IMR-90 (cell line): Measurements from ENCODE around the gene CUL4A. TPM values are rescaled to one million over a fixed set of nuclear protein-coding genes. Genes with fewer than 3 reads are reported as not detected.

Source experiments
- ATAC-seq: fragments of 200-7000 bp; cut with Tn5 transposase; 2 replicates; pipeline ENCODE4 v1.9.1; 2020; ENCODE audit warnings: low read depth, mild to moderate bottlenecking, moderate library complexity
- BruUV-seq: library from RNA; stranded (reverse); fragments of 400-500 nt; replicated peaks from 2 replicates; lab custom pipeline; 2021; lab: Mats Ljungman, UMichigan
- CTCF ChIA-PET: fragments of 300-600 bp; formaldehyde crosslinking; extraction: SDS; loops from one replicate; lab custom pipeline; 2021; ENCODE audit warnings: antibody characterized with exemption; lab: Yijun Ruan, JAX
- POLR2A ChIA-PET: fragments of 300-600 bp; sonication (Branson Sonifier 250); formaldehyde crosslinking; loops from one replicate; lab custom pipeline; 2022; ENCODE audit warnings: antibody characterized with exemption; ENCODE audit not compliant: unreplicated experiment; lab: Charles Lee
- DNase-seq: peaks from one replicate; pipeline ENCODE4 v3.0.0; 2013
- H2AFZ ChIP-seq: replicated peaks from 2 replicates; pipeline ENCODE3; 2013; ENCODE audit warnings: low read length, mild to moderate bottlenecking; ENCODE audit not compliant: poor library complexity
- H2AK5ac ChIP-seq: 2 replicates; pipeline ENCODE4 v1.6.1; 2013; ENCODE audit warnings: low read depth, low read length, inconsistent platforms
- H2AK9ac ChIP-seq: replicated peaks from 2 replicates; pipeline ENCODE3; 2013; ENCODE audit warnings: mild to moderate bottlenecking, low read depth, low read length, moderate library complexity; ENCODE audit not compliant: poor library complexity
- H2BK120ac ChIP-seq: 2 replicates; pipeline ENCODE4 v1.6.1; 2013; ENCODE audit warnings: low read depth, low read length, inconsistent platforms
- H2BK15ac ChIP-seq: 3 replicates; pipeline ENCODE4 v1.6.1; 2013; ENCODE audit warnings: low read depth, low read length, inconsistent platforms
- H2BK20ac ChIP-seq: 2 replicates; pipeline ENCODE4 v1.6.1; 2013; ENCODE audit warnings: low read depth, mild to moderate bottlenecking, inconsistent platforms, low read length, moderate library complexity
- H2BK5ac ChIP-seq: 2 replicates; pipeline ENCODE4 v1.6.1; 2013; ENCODE audit warnings: mild to moderate bottlenecking, low read depth, low read length, inconsistent platforms; ENCODE audit not compliant: poor library complexity, severe bottlenecking
- H3K14ac ChIP-seq: replicated peaks from 2 replicates; pipeline ENCODE4 v1.6.1; 2013; ENCODE audit warnings: low read depth, low read length, inconsistent platforms
- H3K18ac ChIP-seq: 2 replicates; pipeline ENCODE4 v1.6.1; 2013; ENCODE audit warnings: low read depth, low read length, control low read depth
- H3K23ac ChIP-seq: 2 replicates; pipeline ENCODE4 v1.6.1; 2013; ENCODE audit warnings: low read depth, low read length, inconsistent platforms
- H3K27ac ChIP-seq: 2 replicates; pipeline ENCODE4 v1.5.1; 2013; ENCODE audit warnings: mild to moderate bottlenecking, control low read depth, low read length; ENCODE audit not compliant: insufficient read depth
- H3K27me3 ChIP-seq: 2 replicates; pipeline ENCODE4 v1.6.1; 2013; ENCODE audit warnings: low read length; ENCODE audit not compliant: control insufficient read depth, insufficient read depth
- H3K36me3 ChIP-seq: 2 replicates; pipeline ENCODE4 v1.6.1; 2013; ENCODE audit warnings: low read length, mixed read lengths; ENCODE audit not compliant: control insufficient read depth, insufficient read depth
- H3K4ac ChIP-seq: 2 replicates; pipeline ENCODE4 v1.6.1; 2013; ENCODE audit warnings: low read depth, low read length, inconsistent platforms
- H3K4me1 ChIP-seq: 2 replicates; pipeline ENCODE4 v1.6.1; 2013; ENCODE audit warnings: low read length, mixed read lengths; ENCODE audit not compliant: control insufficient read depth, insufficient read depth
- H3K4me2 ChIP-seq: 2 replicates; pipeline ENCODE4 v1.6.1; 2013; ENCODE audit warnings: low read depth, mild to moderate bottlenecking, control low read depth, low read length, moderate library complexity
- H3K4me3 ChIP-seq: 2 replicates; pipeline ENCODE4 v1.5.1; 2013; ENCODE audit warnings: low read depth, mild to moderate bottlenecking, control low read depth, low read length, moderate library complexity; ENCODE audit not compliant: insufficient read depth
- H3K56ac ChIP-seq: 2 replicates; pipeline ENCODE4 v1.6.1; 2013; ENCODE audit warnings: low read length, inconsistent platforms; ENCODE audit not compliant: insufficient read depth; ENCODE audit errors: extremely low read depth
- H3K79me1 ChIP-seq, 2 experiments: 2 replicates each; pipeline ENCODE4 v1.6.1; 2013; ENCODE audit warnings: low read length in 2 of 2, inconsistent platforms in 1 of 2, low read depth in 1 of 2
- H3K9ac ChIP-seq: 2 replicates; pipeline ENCODE4 v1.6.1; 2013; ENCODE audit warnings: low read depth, low read length, control low read depth
- H3K9me1 ChIP-seq: 2 replicates; pipeline ENCODE4 v1.6.1; 2013; ENCODE audit warnings: low read length, inconsistent platforms; ENCODE audit not compliant: insufficient read depth
- H3K9me3 ChIP-seq: 2 replicates; pipeline ENCODE4 v1.6.1; 2013; ENCODE audit warnings: low read length; ENCODE audit not compliant: control insufficient read depth, insufficient read depth
- H4K20me1 ChIP-seq: 2 replicates; pipeline ENCODE4 v1.6.1; 2013; ENCODE audit warnings: low read length, inconsistent platforms; ENCODE audit not compliant: insufficient read depth
- H4K5ac ChIP-seq: 2 replicates; pipeline ENCODE4 v1.6.1; 2013; ENCODE audit warnings: mild to moderate bottlenecking, low read depth, low read length, control low read depth
- H4K8ac ChIP-seq, 2 experiments: 2 replicates each; pipeline ENCODE4 v1.6.1; 2013; ENCODE audit warnings: low read depth in 2 of 2, low read length in 2 of 2, control low read depth in 1 of 2, inconsistent platforms in 1 of 2
- H4K91ac ChIP-seq: 2 replicates; pipeline ENCODE4 v1.6.1; 2013; ENCODE audit warnings: low read depth, low read length, inconsistent platforms; ENCODE audit not compliant: insufficient read depth
- BHLHE40 ChIP-seq: fragments of 150-350 bp; IDR thresholded peaks from 2 replicates; pipeline ENCODE4 v1.6.1; 2016; ENCODE audit warnings: mild to moderate bottlenecking, low read depth, low read length
- CEBPB ChIP-seq: IDR thresholded peaks from 2 replicates; pipeline ENCODE4 v1.6.1; 2012; ENCODE audit warnings: low read depth, low read length, improper control_type of control experiment
- CHD1 ChIP-seq: IDR thresholded peaks from 2 replicates; pipeline ENCODE4 v1.6.1; 2012; ENCODE audit warnings: low read depth, low read length, improper control_type of control experiment
- FOS ChIP-seq: fragments of 150-350 bp; IDR thresholded peaks from 2 replicates; pipeline ENCODE4 v1.6.1; 2016; ENCODE audit warnings: low read depth, low read length
- MAFK ChIP-seq: IDR thresholded peaks from 2 replicates; pipeline ENCODE4 v1.6.1; 2012; ENCODE audit warnings: low read depth, low read length, improper control_type of control experiment
- MAZ ChIP-seq: IDR thresholded peaks from 2 replicates; pipeline ENCODE4 v1.6.1; 2012; ENCODE audit warnings: low read depth, mild to moderate bottlenecking, low read length, improper control_type of control experiment, moderate library complexity, borderline replicate concordance
- MXI1 ChIP-seq: IDR thresholded peaks from 2 replicates; pipeline ENCODE4 v1.6.1; 2012; ENCODE audit warnings: low read depth, mild to moderate bottlenecking, low read length, moderate library complexity, borderline replicate concordance
- NFE2L2 ChIP-seq: fragments of 150-350 bp; IDR thresholded peaks from 2 replicates; pipeline ENCODE4 v1.6.1; 2016; ENCODE audit warnings: low read depth, mild to moderate bottlenecking, low read length
- POLR2A ChIP-seq: IDR thresholded peaks from 2 replicates; pipeline ENCODE4 v1.6.1; 2012; ENCODE audit warnings: mild to moderate bottlenecking, low read depth, low read length
- RAD21 ChIP-seq: IDR thresholded peaks from 2 replicates; pipeline ENCODE4 v1.6.1; 2012; ENCODE audit warnings: low read length, improper control_type of control experiment
- RCOR1 ChIP-seq: IDR thresholded peaks from 2 replicates; pipeline ENCODE4 v1.6.1; 2012; ENCODE audit warnings: mild to moderate bottlenecking, low read length, improper control_type of control experiment; ENCODE audit not compliant: insufficient replicate concordance
- RFX5 ChIP-seq: IDR thresholded peaks from 2 replicates; pipeline ENCODE4 v1.8.0; 2012; ENCODE audit warnings: low read depth, mild to moderate bottlenecking, low read length, moderate library complexity
- SMC3 ChIP-seq: fragments of 150-350 bp; IDR thresholded peaks from 2 replicates; pipeline ENCODE4 v1.6.1; 2016; ENCODE audit warnings: low read depth, mild to moderate bottlenecking, antibody characterized with exemption, low read length, moderate library complexity
- WGBS, 2 experiments: methylation state at CpG; one replicate each; pipeline versions ENCODE4 v1.1.5 to v1.1.7; 2013; ENCODE audit warnings: missing lambda C conversion rate in 2 of 2; ENCODE audit not compliant: insufficient read length in 1 of 2; ENCODE audit errors: extremely low coverage in 2 of 2; 5-methylcytosine and 5-hydroxymethylcytosine counted together
- dilution Hi-C: fragments of 300-500 bp; cut with HindIII; formaldehyde crosslinking; loops from one replicate; pipeline ENCODE4 v1.14.3; 2018; ENCODE audit warnings: low sequenced_read_pairs; ENCODE audit not compliant: unreplicated experiment
- in situ Hi-C: fragments of 300-500 bp; cut with MboI; formaldehyde crosslinking; loops from 3 replicates; pipeline ENCODE4 v1.14.3; 2019; ENCODE audit warnings: low sequenced_read_pairs, inconsistent platforms, mixed read lengths
- intact Hi-C: fragments of 100-400 bp; cut with micrococcal nuclease; formaldehyde crosslinking; loops from 2 replicates; pipeline ENCODE4 v1.10.0; 2022
- polyA plus RNA-seq, 3 experiments: library from polyadenylated mRNA; depleted of rRNA; stranded (reverse); fragments of >200 nt; gene quantifications; 2 replicates each; pipeline ENCODE4 v1.2.3, GENCODE V29; 2012; ENCODE audit warnings: low replicate concordance in 1 of 3
- total RNA-seq: library from RNA; depleted of rRNA; stranded (reverse); fragments of >200 nt; gene quantifications from 2 replicates; pipeline ENCODE4 v1.2.3, GENCODE V29; 2012
- TF ChIP-seq, protein P1 (sequence below): fragments of 150-350 bp; IDR thresholded peaks from 2 replicates; pipeline ENCODE4 v1.6.1; 2016; ENCODE audit warnings: low read depth, mild to moderate bottlenecking, low read length, moderate library complexity, borderline replicate concordance
- TF ChIP-seq, protein P2 (sequence below): conservative IDR thresholded peaks from 2 replicates; pipeline ENCODE4 v1.5.1; 2012; ENCODE audit warnings: mild to moderate bottlenecking, low read depth, low read length, improper control_type of control experiment
- TF ChIP-seq, protein P3 (sequence below): fragments of 150-350 bp; IDR thresholded peaks from 2 replicates; pipeline ENCODE4 v1.6.1; 2017; ENCODE audit warnings: mild to moderate bottlenecking, antibody characterized with exemption, low read length, low read depth

Gene CUL4A
- total and polyA plus RNA-seq, 2 of the 4 experiments (the other 2 are of a cell fraction), result 86.0 to 146 TPM

DNA sequence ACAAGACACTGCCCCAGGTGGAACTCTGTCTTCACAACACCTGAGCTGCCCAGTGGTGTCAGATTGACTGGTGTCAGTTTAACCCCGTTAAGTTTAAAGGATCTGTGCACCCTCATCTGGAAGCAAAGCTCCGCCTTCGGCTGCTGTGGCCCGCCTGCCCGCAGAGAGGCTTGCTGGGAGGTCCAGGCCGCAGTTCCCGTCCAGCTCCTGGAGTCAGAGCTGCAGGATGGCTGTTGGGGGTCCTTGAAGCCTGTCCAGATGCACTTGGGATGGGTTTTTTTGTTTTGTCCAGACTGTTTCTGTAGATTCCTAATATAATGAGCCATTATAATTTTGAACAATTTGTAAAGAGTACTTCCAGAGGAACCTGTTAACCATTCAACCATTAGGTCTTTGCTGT, 16.1 kb downstream of the CUL4A start:
- Histone ChIP-seq H3K56ac (no peak overlapping the region), H3K4me2 (no peak overlapping the region), H2AFZ (no peak overlapping the region), H3K9me1 (peaks cover 47% of the 10 kb centered on the region), H3K14ac (no peak overlapping the region), H3K36me3 (peaks cover 62% of the 10 kb centered on the region), H3K18ac (no peak overlapping the region), H3K27me3 (no peaks in the 10 kb centered on the region), H3K4me1 (peaks cover 10% of the 10 kb centered on the region; the same call in 1 of the 2 replicates), H2BK5ac (no peak overlapping the region), H2BK120ac (no peak overlapping the region), H3K27ac (no peak overlapping the region), H2AK9ac (no peak overlapping the region), H3K9ac (no peak overlapping the region), H3K4ac (no peak overlapping the region), H3K4me3 (no peak overlapping the region), H4K5ac (no peak overlapping the region), H3K79me1 (peaks cover 55 to 81% of the 10 kb centered on the region in 2 experiments), H4K8ac (no peak overlapping the region), H3K23ac (no peak overlapping the region), H2BK15ac (no peak overlapping the region), H2BK20ac (no peak overlapping the region), H3K9me3 (no peaks in the 10 kb centered on the region), H2AK5ac (no peak overlapping the region), H4K20me1 (peaks cover 64% of the 10 kb centered on the region), H4K91ac (no peak overlapping the region)
- in situ Hi-C loops, result loop anchor here (25.0 kb wide), 1 partner anchor 288 kb away; no protein-coding TSS in a partner anchor
- CTCF ChIA-PET, result interaction anchor here (0.6 to 0.7 kb wide), 2 partner anchors 13 to 324 kb away, joined by 3 to 4 read pairs; no protein-coding TSS in a partner anchor
- dilution Hi-C loops, result no loop called here
- no peak for TF ChIP-seq RAD21
- no peak for TF ChIP-seq NFE2L2
- no peak for TF ChIP-seq MAFK
- no peak for TF ChIP-seq MAZ
- no peak for TF ChIP-seq MXI1
- TF ChIP-seq, protein P1, sequence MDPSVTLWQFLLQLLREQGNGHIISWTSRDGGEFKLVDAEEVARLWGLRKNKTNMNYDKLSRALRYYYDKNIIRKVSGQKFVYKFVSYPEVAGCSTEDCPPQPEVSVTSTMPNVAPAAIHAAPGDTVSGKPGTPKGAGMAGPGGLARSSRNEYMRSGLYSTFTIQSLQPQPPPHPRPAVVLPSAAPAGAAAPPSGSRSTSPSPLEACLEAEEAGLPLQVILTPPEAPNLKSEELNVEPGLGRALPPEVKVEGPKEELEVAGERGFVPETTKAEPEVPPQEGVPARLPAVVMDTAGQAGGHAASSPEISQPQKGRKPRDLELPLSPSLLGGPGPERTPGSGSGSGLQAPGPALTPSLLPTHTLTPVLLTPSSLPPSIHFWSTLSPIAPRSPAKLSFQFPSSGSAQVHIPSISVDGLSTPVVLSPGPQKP, result no peak
- TF ChIP-seq RFX5, result no peak
- no peak for TF ChIP-seq SMC3
- no peak for TF ChIP-seq FOS
- no peak for TF ChIP-seq CHD1
- no peak for TF ChIP-seq CEBPB
- no peak for TF ChIP-seq BHLHE40
- no peak for TF ChIP-seq RCOR1
- TF ChIP-seq, protein P2, sequence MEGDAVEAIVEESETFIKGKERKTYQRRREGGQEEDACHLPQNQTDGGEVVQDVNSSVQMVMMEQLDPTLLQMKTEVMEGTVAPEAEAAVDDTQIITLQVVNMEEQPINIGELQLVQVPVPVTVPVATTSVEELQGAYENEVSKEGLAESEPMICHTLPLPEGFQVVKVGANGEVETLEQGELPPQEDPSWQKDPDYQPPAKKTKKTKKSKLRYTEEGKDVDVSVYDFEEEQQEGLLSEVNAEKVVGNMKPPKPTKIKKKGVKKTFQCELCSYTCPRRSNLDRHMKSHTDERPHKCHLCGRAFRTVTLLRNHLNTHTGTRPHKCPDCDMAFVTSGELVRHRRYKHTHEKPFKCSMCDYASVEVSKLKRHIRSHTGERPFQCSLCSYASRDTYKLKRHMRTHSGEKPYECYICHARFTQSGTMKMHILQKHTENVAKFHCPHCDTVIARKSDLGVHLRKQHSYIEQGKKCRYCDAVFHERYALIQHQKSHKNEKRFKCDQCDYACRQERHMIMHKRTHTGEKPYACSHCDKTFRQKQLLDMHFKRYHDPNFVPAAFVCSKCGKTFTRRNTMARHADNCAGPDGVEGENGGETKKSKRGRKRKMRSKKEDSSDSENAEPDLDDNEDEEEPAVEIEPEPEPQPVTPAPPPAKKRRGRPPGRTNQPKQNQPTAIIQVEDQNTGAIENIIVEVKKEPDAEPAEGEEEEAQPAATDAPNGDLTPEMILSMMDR, result no peak
- TF ChIP-seq, protein P3, sequence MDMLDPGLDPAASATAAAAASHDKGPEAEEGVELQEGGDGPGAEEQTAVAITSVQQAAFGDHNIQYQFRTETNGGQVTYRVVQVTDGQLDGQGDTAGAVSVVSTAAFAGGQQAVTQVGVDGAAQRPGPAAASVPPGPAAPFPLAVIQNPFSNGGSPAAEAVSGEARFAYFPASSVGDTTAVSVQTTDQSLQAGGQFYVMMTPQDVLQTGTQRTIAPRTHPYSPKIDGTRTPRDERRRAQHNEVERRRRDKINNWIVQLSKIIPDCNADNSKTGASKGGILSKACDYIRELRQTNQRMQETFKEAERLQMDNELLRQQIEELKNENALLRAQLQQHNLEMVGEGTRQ, result no peak
- no peak for TF ChIP-seq POLR2A
- intact Hi-C loops, result no loop called here
- no peak for DNase-seq
- no TSS peak for BruUV-seq
- WGBS, 2 experiments, result 75% methylated on average over 1 of the region's 7 CpGs; no CpG with 5 or more reads in 1 of the 2 experiments
- POLR2A ChIA-PET, result no interaction called here
- ATAC-seq, result no peak
